22Rv1 (cell line): ENCODE measurements around the gene DPM3.

Source experiments
- H3K27ac ChIP-seq: fragments of 450-650 bp; 2 replicates; pipeline ENCODE4 v1.5.1; 2017
- CTCF ChIP-seq: fragments of 450-650 bp; IDR thresholded peaks from 2 replicates; pipeline ENCODE4 v1.5.1; 2017; ENCODE audit warnings: mild to moderate bottlenecking
- ZFX ChIP-seq: fragments of 450-650 bp; IDR thresholded peaks from 2 replicates; pipeline ENCODE4 v1.6.1; 2017; ENCODE audit warnings: antibody characterized with exemption, borderline replicate concordance

The DPM3 gene

GRCh38 chr1:155108296-155108695, 32.0 kb downstream of the DPM3 start:
- no peak for TF ChIP-seq ZFX
- no peak for TF ChIP-seq CTCF
- H3K27ac ChIP-seq = no peak overlapping the region

GRCh38 chr1:155107309-155108264, 32.7 kb downstream of the DPM3 start:
- no peak overlapping the region for H3K27ac ChIP-seq
- TF ChIP-seq ZFX (no peak), CTCF (no peak)

DNA sequence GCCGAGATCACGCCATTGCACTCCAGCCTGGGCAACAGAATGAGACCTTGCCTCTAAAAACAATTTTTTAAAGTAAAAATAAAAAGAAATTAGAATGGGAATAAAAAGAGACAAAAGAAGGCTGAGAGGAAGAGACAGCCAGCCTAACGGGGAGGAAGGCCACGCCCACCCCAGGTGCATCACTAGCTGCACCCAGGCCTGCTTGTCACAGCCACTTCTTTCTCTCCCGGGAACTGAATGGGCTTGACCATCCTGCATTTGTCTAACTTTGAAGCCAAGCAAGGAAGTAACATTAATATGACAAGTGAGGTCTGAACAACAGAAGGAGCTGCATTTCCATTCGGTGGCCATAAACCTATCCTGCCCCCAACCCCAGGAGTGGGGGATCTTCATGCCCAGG, 33.5 kb downstream of the DPM3 start:
- TF ChIP-seq CTCF (no peak), ZFX (no peak)
- H3K27ac ChIP-seq = no peak overlapping the region

GRCh38 chr1:155105604-155106011, 34.7 kb downstream of the DPM3 start:
- TF ChIP-seq ZFX = no peak
- no peak for TF ChIP-seq CTCF
- H3K27ac ChIP-seq = no peak overlapping the region

- no peak overlapping the region for H3K27ac ChIP-seq
- TF ChIP-seq ZFX (no peak), CTCF (no peak)
Observed at GRCh38 chr1:155104605-155105534, 35.5 kb downstream of the DPM3 start.

- no peak overlapping the region for H3K27ac ChIP-seq
- TF ChIP-seq ZFX = no peak
- no peak for TF ChIP-seq CTCF
Observed at GRCh38 chr1:155103325-155103724, 37.0 kb downstream of the DPM3 start.
